ENCODE data around the gene ELF2.

ELF2 gene

DNA sequence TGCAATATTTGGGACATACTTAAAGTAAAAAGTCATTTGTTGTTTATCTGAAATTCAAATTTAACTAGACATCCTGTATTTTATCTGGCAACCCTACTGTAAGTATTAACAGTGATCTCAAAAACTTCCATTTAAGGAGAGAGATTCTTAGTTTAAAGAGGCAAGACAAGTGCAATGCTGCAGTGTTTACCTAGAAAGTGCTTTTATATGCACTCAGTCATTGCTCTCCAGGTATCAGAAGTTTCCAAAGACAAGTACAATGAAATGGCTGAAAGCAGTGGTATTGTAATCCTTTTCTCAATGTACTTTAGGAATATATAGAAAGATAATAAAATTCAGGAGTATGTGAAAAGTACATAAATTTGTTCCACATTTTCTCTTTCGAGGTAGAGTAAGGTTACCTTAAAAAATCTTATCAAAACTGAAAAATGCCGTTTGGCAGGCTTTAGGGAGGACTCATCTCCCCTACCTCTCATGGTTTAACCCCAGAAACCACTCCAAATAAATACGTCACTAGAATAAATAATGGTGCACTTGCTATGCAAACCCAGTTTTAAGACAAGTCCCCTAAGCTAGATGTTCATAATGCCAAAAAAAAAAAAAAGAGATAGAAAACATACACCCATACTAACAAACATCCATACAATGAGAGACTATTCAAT lies 45.7 kb downstream of the ELF2 start:
- TF ChIP-seq, protein P1, sequence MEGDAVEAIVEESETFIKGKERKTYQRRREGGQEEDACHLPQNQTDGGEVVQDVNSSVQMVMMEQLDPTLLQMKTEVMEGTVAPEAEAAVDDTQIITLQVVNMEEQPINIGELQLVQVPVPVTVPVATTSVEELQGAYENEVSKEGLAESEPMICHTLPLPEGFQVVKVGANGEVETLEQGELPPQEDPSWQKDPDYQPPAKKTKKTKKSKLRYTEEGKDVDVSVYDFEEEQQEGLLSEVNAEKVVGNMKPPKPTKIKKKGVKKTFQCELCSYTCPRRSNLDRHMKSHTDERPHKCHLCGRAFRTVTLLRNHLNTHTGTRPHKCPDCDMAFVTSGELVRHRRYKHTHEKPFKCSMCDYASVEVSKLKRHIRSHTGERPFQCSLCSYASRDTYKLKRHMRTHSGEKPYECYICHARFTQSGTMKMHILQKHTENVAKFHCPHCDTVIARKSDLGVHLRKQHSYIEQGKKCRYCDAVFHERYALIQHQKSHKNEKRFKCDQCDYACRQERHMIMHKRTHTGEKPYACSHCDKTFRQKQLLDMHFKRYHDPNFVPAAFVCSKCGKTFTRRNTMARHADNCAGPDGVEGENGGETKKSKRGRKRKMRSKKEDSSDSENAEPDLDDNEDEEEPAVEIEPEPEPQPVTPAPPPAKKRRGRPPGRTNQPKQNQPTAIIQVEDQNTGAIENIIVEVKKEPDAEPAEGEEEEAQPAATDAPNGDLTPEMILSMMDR (conservative IDR thresholded peaks at IDR 0.05; ENCODE audit: low read length): no peak
- TF ChIP-seq EZH2phosphoT487 (IDR thresholded peaks at IDR 0.05; ENCODE audit: borderline replicate concordance): no peak

DNA sequence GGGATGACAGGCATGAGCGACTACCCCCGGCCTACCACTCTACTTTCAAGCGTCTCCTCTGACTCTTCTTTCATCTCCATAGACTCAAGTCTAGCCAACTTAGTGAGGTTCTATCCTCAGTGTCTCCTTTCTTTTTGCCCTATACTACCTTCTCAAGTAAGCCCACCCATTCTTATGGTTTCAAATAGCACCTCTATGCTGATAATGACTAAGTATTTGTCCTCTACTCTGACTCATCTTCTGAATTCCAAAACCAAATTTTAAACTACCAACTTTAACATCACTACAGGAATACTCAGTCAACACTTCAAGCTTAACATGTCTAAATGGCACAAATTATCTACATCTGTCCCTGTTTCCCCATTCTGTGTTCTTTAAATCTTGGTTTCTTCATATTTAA lies 47.8 kb downstream of the ELF2 start:
- Histone ChIP-seq H3K36me3 (ENCODE audit: insufficient read depth, low read length) (peaks cover 8% of the 10 kb centered on the region; the same call in 1 of the 2 replicates), H3K4me3 (ENCODE audit: low read length, poor library complexity, severe bottlenecking) (no peak overlapping the region), H3K27me3 (ENCODE audit: insufficient read depth, low read length, poor library complexity, severe bottlenecking) (no peaks in the 10 kb centered on the region), H3K9me3 (ENCODE audit: insufficient read depth, low read depth, low read length) (no peaks in the 10 kb centered on the region), H3K79me2 (ENCODE audit: insufficient read depth, low read length) (no peaks in the 10 kb centered on the region), H3F3A (ENCODE audit: low read depth) (no peaks in the 10 kb centered on the region), H3K9me2 (replicated peaks; ENCODE audit: low read depth, low read length) (no peaks in the 10 kb centered on the region), H3K9ac (ENCODE audit: low read depth, low read length, poor library complexity, severe bottlenecking) (no peak overlapping the region), H3K4me2 (ENCODE audit: low read depth, low read length, poor library complexity, severe bottlenecking) (no peak overlapping the region), H4K20me1 (ENCODE audit: insufficient read depth, low read length, poor library complexity, severe bottlenecking) (no peaks in the 10 kb centered on the region), H2AFZ (ENCODE audit: low read length) (no peak overlapping the region), H3K4me1 (ENCODE audit: insufficient read depth, low read length, poor library complexity, severe bottlenecking) (no peaks in the 10 kb centered on the region)
- TF ChIP-seq, protein P1 (conservative IDR thresholded peaks at IDR 0.05; ENCODE audit: low read length): no peak
- no peak for TF ChIP-seq EZH2phosphoT487 (IDR thresholded peaks at IDR 0.05; ENCODE audit: borderline replicate concordance)

More for the DNA sequence above, 45.7 kb downstream of the ELF2 start:
- Histone ChIP-seq H3K4me3 (ENCODE audit: low read length, poor library complexity, severe bottlenecking) (no peak overlapping the region), H3F3A (ENCODE audit: low read depth) (no peaks in the 10 kb centered on the region), H3K4me2 (ENCODE audit: low read depth, low read length, poor library complexity, severe bottlenecking) (no peak overlapping the region), H2AFZ (ENCODE audit: low read length) (no peak overlapping the region), H4K20me1 (ENCODE audit: insufficient read depth, low read length, poor library complexity, severe bottlenecking) (no peaks in the 10 kb centered on the region), H3K36me3 (ENCODE audit: insufficient read depth, low read length) (peaks cover 19% of the 10 kb centered on the region; the same call in 1 of the 2 replicates), H3K4me1 (ENCODE audit: insufficient read depth, low read length, poor library complexity, severe bottlenecking) (no peaks in the 10 kb centered on the region), H3K27me3 (ENCODE audit: insufficient read depth, low read length, poor library complexity, severe bottlenecking) (no peaks in the 10 kb centered on the region), H3K9me2 (replicated peaks; ENCODE audit: low read depth, low read length) (no peaks in the 10 kb centered on the region), H3K9ac (ENCODE audit: low read depth, low read length, poor library complexity, severe bottlenecking) (no peak overlapping the region), H3K79me2 (ENCODE audit: insufficient read depth, low read length) (no peaks in the 10 kb centered on the region), H3K9me3 (ENCODE audit: insufficient read depth, low read depth, low read length) (no peaks in the 10 kb centered on the region)

- Histone ChIP-seq H4K20me1 (ENCODE audit: insufficient read depth, low read length, poor library complexity, severe bottlenecking) (no peaks in the 10 kb centered on the region), H3K79me2 (ENCODE audit: insufficient read depth, low read length) (no peaks in the 10 kb centered on the region), H3F3A (ENCODE audit: low read depth) (no peaks in the 10 kb centered on the region), H3K4me3 (ENCODE audit: low read length, poor library complexity, severe bottlenecking) (no peak overlapping the region), H3K9ac (ENCODE audit: low read depth, low read length, poor library complexity, severe bottlenecking) (no peak overlapping the region), H3K9me3 (ENCODE audit: insufficient read depth, low read depth, low read length) (no peaks in the 10 kb centered on the region), H3K4me2 (ENCODE audit: low read depth, low read length, poor library complexity, severe bottlenecking) (no peak overlapping the region), H2AFZ (ENCODE audit: low read length) (no peak overlapping the region), H3K36me3 (ENCODE audit: insufficient read depth, low read length) (peaks cover 7% of the 10 kb centered on the region; the same call in 1 of the 2 replicates), H3K9me2 (replicated peaks; ENCODE audit: low read depth, low read length) (no peaks in the 10 kb centered on the region), H3K4me1 (ENCODE audit: insufficient read depth, low read length, poor library complexity, severe bottlenecking) (no peaks in the 10 kb centered on the region), H3K27me3 (ENCODE audit: insufficient read depth, low read length, poor library complexity, severe bottlenecking) (no peaks in the 10 kb centered on the region)
- TF ChIP-seq EZH2phosphoT487 (IDR thresholded peaks at IDR 0.05; ENCODE audit: borderline replicate concordance): no peak
- TF ChIP-seq, protein P1 (conservative IDR thresholded peaks at IDR 0.05; ENCODE audit: low read length): no peak
Measured at GRCh38 chr4:139126898-139127297, 50.1 kb downstream of the ELF2 start.
